ENCODE measurements around the gene BBS9.

GRCh38 chr7:33261585-33261984 lies 132.2 kb downstream of the BBS9 start:
- TF ChIP-seq CTCF (IDR thresholded peaks at IDR 0.05; ENCODE audit: low read depth, low read length, missing input control) = no peak
- TF ChIP-seq MAX (IDR thresholded peaks at IDR 0.05) = no peak
- TF ChIP-seq REST (IDR thresholded peaks at IDR 0.05) = no peak
- no peak for TF ChIP-seq ZBTB33 (IDR thresholded peaks at IDR 0.05)
- TF ChIP-seq HNF4G (IDR thresholded peaks at IDR 0.05) = no peak
- TF ChIP-seq RAD21 (IDR thresholded peaks at IDR 0.05) = no peak
- no peak for TF ChIP-seq FOXA2 (IDR thresholded peaks at IDR 0.05)
- no peak for TF ChIP-seq TAF1 (conservative IDR thresholded peaks at IDR 0.05)
- no peak for TF ChIP-seq RXRA (IDR thresholded peaks at IDR 0.05)
- no peak for TF ChIP-seq ATF3 (IDR thresholded peaks at IDR 0.05)
- no peak for TF ChIP-seq SP1 (IDR thresholded peaks at IDR 0.05)
- TF ChIP-seq NR2F2 (IDR thresholded peaks at IDR 0.05) = no peak
- no peak for TF ChIP-seq GABPA (IDR thresholded peaks at IDR 0.05 in 1 of 2, conservative IDR thresholded peaks at IDR 0.05 in 1 of 2)
- no peak for TF ChIP-seq JUND (IDR thresholded peaks at IDR 0.05)
